ENCODE results near the gene DCAF15. TPM values are rescaled to one million over a fixed set of nuclear protein-coding genes. Genes with fewer than 3 reads are reported as not detected.
A peak's percentile ranks its signal among the peaks of the same experiment; 100 is the strongest.

The DCAF15 gene
- total RNA-seq, 5 donors from 2014 or later (not counting 1 experiment from before 2014, with no cell fraction given), result 67.3 to 118 (median 110) TPM

DNA sequence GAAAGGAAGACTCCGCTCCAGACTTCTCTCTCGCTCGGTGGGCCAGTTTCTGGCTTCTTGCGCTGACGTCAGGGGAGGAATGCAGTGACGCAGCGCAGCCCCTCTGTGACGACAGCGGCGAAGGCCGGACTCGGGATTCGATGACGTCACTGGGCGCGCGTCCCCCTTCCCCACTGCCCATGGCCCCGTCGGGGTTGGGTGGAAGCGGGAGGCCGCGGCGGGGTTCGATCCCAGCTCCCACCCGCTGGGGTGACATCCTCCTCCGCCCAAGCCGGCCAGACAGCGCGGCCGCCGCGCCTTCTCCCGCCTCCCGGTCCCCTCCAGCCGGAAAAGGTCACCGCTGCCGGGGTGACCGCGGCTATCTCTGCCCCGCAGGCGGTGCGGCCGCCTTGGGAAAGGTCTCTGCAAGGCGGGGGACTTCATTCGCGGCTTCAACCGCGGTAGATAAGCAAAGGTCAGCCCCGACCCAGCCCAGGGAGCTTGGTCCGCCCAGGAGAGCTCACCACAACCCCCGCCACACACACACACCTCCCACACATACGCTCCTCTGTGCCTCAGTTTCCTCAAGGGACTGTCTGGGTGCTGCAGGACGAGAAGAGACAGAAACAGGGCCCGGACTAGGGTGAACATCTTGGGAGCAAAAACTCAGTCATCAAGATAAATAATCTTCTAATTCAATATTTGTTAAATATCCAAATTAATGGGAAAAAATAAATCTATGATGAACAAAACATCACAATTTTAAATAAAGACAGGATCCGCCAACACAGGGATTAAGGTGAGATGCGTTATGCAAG, 54.7 kb downstream of the DCAF15 start:
- ATAC-seq (replicated peaks in 1 of 4), result peak in 3 of 4 experiments; percentile 0 to 4 (median 4)
- no peaks in the 10 kb centered on the region for H3K9me3 ChIP-seq

More for the DNA sequence above, 54.7 kb downstream of the DCAF15 start:
- Mint-ChIP-seq H3K27me3 (no peaks in the 10 kb centered on the region), H3K4me1 (peaks cover 32 to 47% (median 41%) of the 10 kb centered on the region in 3 donors), H3K4me3 (peak overlapping the region; percentile 82 to 92 (median 91)), H3K27ac (peak overlapping the region; percentile 97 to 98), H3K36me3 (no peaks in the 10 kb centered on the region), H3K9me3 (no peaks in the 10 kb centered on the region)
- DNase-seq, result peak in 4 of 35 experiments; percentile 18 to 94 (median 56)
- Histone ChIP-seq H3K27me3 (replicated peaks in 1 of 2; ENCODE audit: control insufficient read depth in 2 of 2, extremely low read depth in 1 of 2, insufficient read depth in 2 of 2, low read length in 1 of 2) (no peaks in the 10 kb centered on the region), H3K4me1 (ENCODE audit: control insufficient read depth in 1 of 2, extremely low read depth in 1 of 2, insufficient read depth in 2 of 2, low read length in 2 of 2) (peaks cover 16 to 43% of the 10 kb centered on the region in 2 experiments), H3K4me3 (ENCODE audit: control insufficient read depth in 1 of 2, extremely low read depth in 1 of 2, low read length in 1 of 2) (peak overlapping the region; percentile 86 to 88), H3K27ac (ENCODE audit: low read length) (peak overlapping the region; percentile 100), H3K36me3 (ENCODE audit: control insufficient read depth in 2 of 2, extremely low read depth in 1 of 2, insufficient read depth in 1 of 2, low read length in 1 of 2) (no peaks in the 10 kb centered on the region)
- under 1% methylated on average over 47 of the region's 56 CpGs for WGBS (ENCODE audit: insufficient coverage)
- POLR2A ChIA-PET, result interaction anchor here in 1 of 2 donors (0.6 to 3.0 kb wide), 8 partner anchors 12 to 167 kb away, joined by 3 to 14 read pairs (median 4); partner anchors contain the start of genes ASF1B, DCAF15 and IL27RA
- CTCF ChIA-PET, result no interaction called here

Other genes with a start within 250 kb of the DCAF15 start
- 100 to 1,000 TPM in 2 of 5 donors, 10 to 100 TPM in 3; 37.6 to 107 (median 94.3) TPM for gene MRI1, start 188.0 kb upstream of the DCAF15 start, total RNA-seq
- 10 to 100 TPM; 69.7 to 82.1 (median 76.8) TPM for gene C19orf53, start 178.1 kb upstream of the DCAF15 start, total RNA-seq
- gene ZSWIM4, start 157.1 kb upstream of the DCAF15 start, total RNA-seq, result 1 to 10 TPM; 5.4 to 9.8 (median 9.0) TPM
- 1 to 10 TPM in 3 of 5 donors, under 1 TPM in 1, not detected in 1; 0.85 to 2.3 (median 1.5) TPM for gene NANOS3, start 75.4 kb upstream of the DCAF15 start, total RNA-seq
- gene BRME1, start 46.4 kb upstream of the DCAF15 start, total RNA-seq, result 1 to 10 TPM; 1.3 to 3.6 (median 1.7) TPM
- gene CC2D1A, start 46.3 kb upstream of the DCAF15 start, total RNA-seq, result 10 to 100 TPM; 25.9 to 41.3 (median 37.4) TPM
- gene PODNL1, start 14.1 kb upstream of the DCAF15 start, total RNA-seq, result under 1 TPM in 1 of 5 donors, not detected in 4; 0.09 TPM
- gene RFX1, start 53.8 kb downstream of the DCAF15 start, total RNA-seq, result 10 to 100 TPM; 18.4 to 27.1 (median 23.1) TPM
- not detected for gene RLN3, start 75.6 kb downstream of the DCAF15 start, total RNA-seq
- 10 to 100 TPM; 44.2 to 82.4 (median 66.5) TPM for gene IL27RA, start 79.3 kb downstream of the DCAF15 start, total RNA-seq
- under 1 TPM in 2 of 5 donors, not detected in 3; 0.16 to 0.39 TPM for gene PALM3, start 109.6 kb downstream of the DCAF15 start, total RNA-seq
- 1 to 10 TPM in 3 of 5 donors, under 1 TPM in 2; 0.28 to 2.0 (median 1.1) TPM for gene MISP3, start 120.3 kb downstream of the DCAF15 start, total RNA-seq
- gene C19orf67, start 133.3 kb downstream of the DCAF15 start, total RNA-seq, result under 1 TPM in 3 of 5 donors, not detected in 2; 0.53 to 0.98 (median 0.58) TPM
- gene SAMD1, start 138.2 kb downstream of the DCAF15 start, total RNA-seq, result 10 to 100 TPM; 38.9 to 75.0 (median 59.2) TPM
- gene PRKACA, start 165.3 kb downstream of the DCAF15 start, total RNA-seq, result 10 to 100 TPM; 43.0 to 53.5 (median 48.9) TPM
- 1 to 10 TPM; 2.6 to 4.4 (median 3.3) TPM for gene ASF1B, start 184.1 kb downstream of the DCAF15 start, total RNA-seq

Measured in T-cell (primary cell).